WTC11 (cell line): ENCODE data around the gene PHF21B. TPM values are rescaled to one million over a fixed set of nuclear protein-coding genes. Genes with fewer than 3 reads are reported as not detected.

Source experiments
- ATAC-seq: fragments of 200-7000 bp; cut with Tn5 transposase; 2 replicates; pipeline ENCODE4 v1.10.0; 2021; ENCODE audit warnings: mild to moderate bottlenecking, moderate library complexity
- CTCF ChIA-PET: fragments of 300-600 bp; sonication (Branson Sonifier 250); formaldehyde crosslinking; loops from one replicate; lab custom pipeline; 2021; ENCODE audit warnings: antibody characterized with exemption; lab: Charles Lee
- POLR2A ChIA-PET: fragments of 350-600 bp; sonication (Branson Sonifier 250); formaldehyde crosslinking; loops from one replicate; lab custom pipeline; 2021; ENCODE audit warnings: antibody characterized with exemption; lab: Charles Lee
- DNase-seq: peaks from one replicate; pipeline ENCODE4 v3.0.0; 2021; ENCODE audit warnings: low spot score
- H3K27ac Mint-ChIP-seq: 2 replicates; pipeline ENCODE4 v1.8.0; 2021; ENCODE audit warnings: mixed read lengths
- H3K27me3 Mint-ChIP-seq: 2 replicates; pipeline ENCODE4 v1.8.0; 2021; ENCODE audit warnings: low read depth, mild to moderate bottlenecking, moderate library complexity, mixed read lengths
- H3K36me3 Mint-ChIP-seq: 2 replicates; pipeline ENCODE4 v1.8.0; 2021; ENCODE audit warnings: mixed read lengths
- H3K4me1 Mint-ChIP-seq: 2 replicates; pipeline ENCODE4 v1.8.0; 2022; ENCODE audit warnings: mixed read lengths
- H3K4me3 Mint-ChIP-seq: 2 replicates; pipeline ENCODE4 v1.8.0; 2021; ENCODE audit warnings: mild to moderate bottlenecking, moderate library complexity, mixed read lengths
- H3K9me3 Mint-ChIP-seq: 2 replicates; pipeline ENCODE4 v1.8.0; 2021; ENCODE audit warnings: mixed read lengths
- AFF4 ChIP-seq: sonication (generic); formaldehyde crosslinking; IDR thresholded peaks from 2 replicates; pipeline ENCODE4 v1.8.1; 2023; ENCODE audit warnings: mild to moderate bottlenecking, missing genetic modification reagents, borderline replicate concordance
- CREM ChIP-seq: sonication (generic); formaldehyde crosslinking; IDR thresholded peaks from 2 replicates; pipeline ENCODE4 v1.8.1; 2022; ENCODE audit warnings: mild to moderate bottlenecking, missing genetic modification reagents, moderate library complexity
- ERG ChIP-seq: fragments of 250-450 bp; sonication (Bioruptor Pico); IDR thresholded peaks from 2 replicates; pipeline ENCODE4 v1.8.0; 2021; ENCODE audit warnings: mild to moderate bottlenecking
- HMGA2 ChIP-seq: fragments of 250-450 bp; sonication (Bioruptor Pico); IDR thresholded peaks from 2 replicates; pipeline ENCODE4 v1.4.0; 2021; ENCODE audit warnings: mild to moderate bottlenecking, moderate library complexity
- IRF1 ChIP-seq: sonication (generic); formaldehyde crosslinking; IDR thresholded peaks from 2 replicates; pipeline ENCODE4 v1.8.0; 2023; ENCODE audit warnings: missing genetic modification reagents
- TCF7 ChIP-seq: sonication (generic); formaldehyde crosslinking; IDR thresholded peaks from 2 replicates; pipeline ENCODE4 v1.8.0; 2022; ENCODE audit warnings: mild to moderate bottlenecking, low read depth, missing genetic modification reagents, moderate library complexity
- ZNF425 ChIP-seq: fragments of 250-450 bp; sonication (Bioruptor Pico); conservative IDR thresholded peaks from 2 replicates; pipeline ENCODE4 v1.9.0; 2021; ENCODE audit warnings: mild to moderate bottlenecking
- ZNF532 ChIP-seq: fragments of 250-450 bp; sonication (Bioruptor Pico); IDR thresholded peaks from 2 replicates; pipeline ENCODE4 v1.9.0; 2021; ENCODE audit warnings: mild to moderate bottlenecking, borderline replicate concordance
- total RNA-seq: library from RNA; stranded (reverse); gene quantifications from 3 replicates; pipeline ENCODE4 v1.2.3, GENCODE V29; 2021
- TF ChIP-seq, protein P1 (sequence below): sonication (generic); formaldehyde crosslinking; IDR thresholded peaks from 2 replicates; pipeline ENCODE4 v1.8.1; 2023; ENCODE audit warnings: mild to moderate bottlenecking, moderate library complexity, missing genetic modification reagents
- TF ChIP-seq, protein P2 (sequence below): sonication (generic); formaldehyde crosslinking; IDR thresholded peaks from 2 replicates; pipeline ENCODE4 v1.8.0; 2022; ENCODE audit warnings: mild to moderate bottlenecking, missing genetic modification reagents
- TF ChIP-seq, protein P3 (sequence below): sonication (generic); formaldehyde crosslinking; IDR thresholded peaks from 2 replicates; pipeline ENCODE4 v1.8.0; 2022; ENCODE audit warnings: mild to moderate bottlenecking, missing genetic modification reagents

The PHF21B gene
- total RNA-seq, 1 experiment from 2014 or later: 107 TPM

GRCh38 chr22:44943701-44944324 lies 66.0 kb downstream of the PHF21B start (continued):
- TF ChIP-seq ZNF532 (CRISPR knock-in tag) (no peak), ERG (CRISPR knock-in tag) (no peak)

- TF ChIP-seq, protein P1, sequence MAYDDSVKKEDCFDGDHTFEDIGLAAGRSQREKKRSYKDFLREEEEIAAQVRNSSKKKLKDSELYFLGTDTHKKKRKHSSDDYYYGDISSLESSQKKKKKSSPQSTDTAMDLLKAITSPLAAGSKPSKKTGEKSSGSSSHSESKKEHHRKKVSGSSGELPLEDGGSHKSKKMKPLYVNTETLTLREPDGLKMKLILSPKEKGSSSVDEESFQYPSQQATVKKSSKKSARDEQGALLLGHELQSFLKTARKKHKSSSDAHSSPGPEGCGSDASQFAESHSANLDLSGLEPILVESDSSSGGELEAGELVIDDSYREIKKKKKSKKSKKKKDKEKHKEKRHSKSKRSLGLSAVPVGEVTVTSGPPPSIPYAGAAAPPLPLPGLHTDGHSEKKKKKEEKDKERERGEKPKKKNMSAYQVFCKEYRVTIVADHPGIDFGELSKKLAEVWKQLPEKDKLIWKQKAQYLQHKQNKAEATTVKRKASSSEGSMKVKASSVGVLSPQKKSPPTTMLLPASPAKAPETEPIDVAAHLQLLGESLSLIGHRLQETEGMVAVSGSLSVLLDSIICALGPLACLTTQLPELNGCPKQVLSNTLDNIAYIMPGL (CRISPR knock-in tag): no peak
- TF ChIP-seq IRF1 (CRISPR knock-in tag): no peak
- no peak overlapping the region for H3K27ac Mint-ChIP-seq
- no peaks in the 10 kb centered on the region for H3K9me3 Mint-ChIP-seq
- H3K4me1 Mint-ChIP-seq: peaks cover 81% of the 10 kb centered on the region
- ChIA-PET CTCF (interaction anchor here (1.1 to 1.9 kb wide), 3 partner anchors 10 to 123 kb away, joined by 3 to 7 read pairs (median 7); no protein-coding TSS in a partner anchor), POLR2A (interaction anchor here (0.6 to 0.8 kb wide), 2 partner anchors 10 to 140 kb away, joined by 3 read pairs; no protein-coding TSS in a partner anchor)
- no peak overlapping the region for H3K4me3 Mint-ChIP-seq
- DNase-seq (no peak), ATAC-seq (no peak)
- H3K27me3 Mint-ChIP-seq: no peaks in the 10 kb centered on the region
- peaks cover 5% of the 10 kb centered on the region; the same call in 1 of the 2 replicates for H3K36me3 Mint-ChIP-seq
Observed at GRCh38 chr22:44942979-44943700, 66.7 kb downstream of the PHF21B start.

GRCh38 chr22:44942056-44942455 lies 67.7 kb downstream of the PHF21B start:
- ChIA-PET CTCF (interaction anchor here (1.1 to 1.9 kb wide), 2 partner anchors 11 to 28 kb away, joined by 3 to 7 read pairs; no protein-coding TSS in a partner anchor), POLR2A (no interaction called here)
- no peak overlapping the region; the same call in 1 of the 2 replicates for H3K27ac Mint-ChIP-seq
- no peak for ATAC-seq
- H3K4me1 Mint-ChIP-seq: peaks cover 75% of the 10 kb centered on the region
- H3K36me3 Mint-ChIP-seq: peaks cover 5% of the 10 kb centered on the region; the same call in 1 of the 2 replicates
- no peaks in the 10 kb centered on the region for H3K9me3 Mint-ChIP-seq
- H3K4me3 Mint-ChIP-seq: no peak overlapping the region
- no peaks in the 10 kb centered on the region for H3K27me3 Mint-ChIP-seq
- DNase-seq: no peak
- TF ChIP-seq, protein P2, sequence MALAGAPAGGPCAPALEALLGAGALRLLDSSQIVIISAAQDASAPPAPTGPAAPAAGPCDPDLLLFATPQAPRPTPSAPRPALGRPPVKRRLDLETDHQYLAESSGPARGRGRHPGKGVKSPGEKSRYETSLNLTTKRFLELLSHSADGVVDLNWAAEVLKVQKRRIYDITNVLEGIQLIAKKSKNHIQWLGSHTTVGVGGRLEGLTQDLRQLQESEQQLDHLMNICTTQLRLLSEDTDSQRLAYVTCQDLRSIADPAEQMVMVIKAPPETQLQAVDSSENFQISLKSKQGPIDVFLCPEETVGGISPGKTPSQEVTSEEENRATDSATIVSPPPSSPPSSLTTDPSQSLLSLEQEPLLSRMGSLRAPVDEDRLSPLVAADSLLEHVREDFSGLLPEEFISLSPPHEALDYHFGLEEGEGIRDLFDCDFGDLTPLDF (CRISPR knock-in tag): no peak
- no peak for TF ChIP-seq CREM (CRISPR knock-in tag)
- no peak for TF ChIP-seq TCF7 (CRISPR knock-in tag)
- TF ChIP-seq ZNF425: no peak
- no peak for TF ChIP-seq HMGA2 (CRISPR knock-in tag)
- TF ChIP-seq, protein P3, sequence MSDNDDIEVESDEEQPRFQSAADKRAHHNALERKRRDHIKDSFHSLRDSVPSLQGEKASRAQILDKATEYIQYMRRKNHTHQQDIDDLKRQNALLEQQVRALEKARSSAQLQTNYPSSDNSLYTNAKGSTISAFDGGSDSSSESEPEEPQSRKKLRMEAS: no peak
- TF ChIP-seq AFF4 (CRISPR knock-in tag): no peak
